ENCODE results near the gene SLC25A36.
A peak's percentile ranks its signal among the peaks of the same experiment; 100 is the strongest.

The SLC25A36 gene

GRCh38 chr3:140941434-140942220 lies at the start of gene SLC25A36:
Gene SLC25A36, plus strand, starts transcription at chr3:140941836. Its CDS starts 219 bp downstream, at chr3:140942055.
- peak; percentile 98 for DNase-seq (ENCODE audit: low spot score)

GRCh38 chr3:140896997-140897396 lies 44.6 kb upstream of the SLC25A36 start:
- no peak for DNase-seq (ENCODE audit: low spot score)

GRCh38 chr3:140898340-140899180 lies 43.1 kb upstream of the SLC25A36 start:
- DNase-seq (ENCODE audit: low spot score), result peak; percentile 63

GRCh38 chr3:140899363-140899762 lies 42.3 kb upstream of the SLC25A36 start:
- no peak for DNase-seq (ENCODE audit: low spot score)

- DNase-seq (ENCODE audit: low spot score), result no peak
These were observed 38.8 kb upstream of the SLC25A36 start for GRCh38 chr3:140902791-140903190.

- no peak for DNase-seq (ENCODE audit: low spot score)
These were observed 38.4 kb upstream of the SLC25A36 start for GRCh38 chr3:140903196-140903595.

GRCh38 chr3:140904521-140904920 lies 37.1 kb upstream of the SLC25A36 start:
- no peak for DNase-seq (ENCODE audit: low spot score)

GRCh38 chr3:140905559-140905958 lies 36.1 kb upstream of the SLC25A36 start:
- no peak for DNase-seq (ENCODE audit: low spot score)

- no peak for DNase-seq (ENCODE audit: low spot score)
These were observed 34.9 kb upstream of the SLC25A36 start for GRCh38 chr3:140906785-140907184.

GRCh38 chr3:140910860-140911259 lies 30.8 kb upstream of the SLC25A36 start:
- peak; percentile 45 for DNase-seq (ENCODE audit: low spot score)

- DNase-seq (ENCODE audit: low spot score), result no peak
These were observed 29.8 kb upstream of the SLC25A36 start for GRCh38 chr3:140911822-140912221.

GRCh38 chr3:140913728-140914127 lies 27.9 kb upstream of the SLC25A36 start:
- DNase-seq (ENCODE audit: low spot score), result no peak

- DNase-seq (ENCODE audit: low spot score), result no peak
These were observed 27.2 kb upstream of the SLC25A36 start for GRCh38 chr3:140914384-140914945.

GRCh38 chr3:140916603-140917002 lies 25.0 kb upstream of the SLC25A36 start:
- DNase-seq (ENCODE audit: low spot score), result no peak

GRCh38 chr3:140917772-140918171 lies 23.9 kb upstream of the SLC25A36 start:
- DNase-seq (ENCODE audit: low spot score), result no peak

GRCh38 chr3:140920029-140920428 lies 21.6 kb upstream of the SLC25A36 start:
- no peak for DNase-seq (ENCODE audit: low spot score)

GRCh38 chr3:140922634-140923033 lies 19.0 kb upstream of the SLC25A36 start:
- DNase-seq (ENCODE audit: low spot score), result no peak

- DNase-seq (ENCODE audit: low spot score), result no peak
These were observed 17.4 kb upstream of the SLC25A36 start for GRCh38 chr3:140924097-140924873.

- DNase-seq (ENCODE audit: low spot score), result no peak
These were observed 14.2 kb upstream of the SLC25A36 start for GRCh38 chr3:140927279-140928069.

- no peak for DNase-seq (ENCODE audit: low spot score)
These were observed 12.2 kb upstream of the SLC25A36 start for GRCh38 chr3:140929446-140929845.

GRCh38 chr3:140931016-140931454 lies 10.6 kb upstream of the SLC25A36 start:
- DNase-seq (ENCODE audit: low spot score), result no peak

All from globus pallidus (tissue), 1 donor.